GM21515 (cell line): ENCODE data around the gene POC1B.

Experiments
- ATAC-seq: cut with Tn5 transposase; IDR thresholded peaks from one replicate; pipeline ENCODE4 v1.9.1; 2021; ENCODE audit not compliant: unreplicated experiment

The POC1B gene

GRCh38 chr12:89424389-89424788 is 101.5 kb downstream of the POC1B start:
- ATAC-seq: no peak

- ATAC-seq: no peak
Measured at GRCh38 chr12:89421092-89421835, 104.6 kb downstream of the POC1B start.

DNA sequence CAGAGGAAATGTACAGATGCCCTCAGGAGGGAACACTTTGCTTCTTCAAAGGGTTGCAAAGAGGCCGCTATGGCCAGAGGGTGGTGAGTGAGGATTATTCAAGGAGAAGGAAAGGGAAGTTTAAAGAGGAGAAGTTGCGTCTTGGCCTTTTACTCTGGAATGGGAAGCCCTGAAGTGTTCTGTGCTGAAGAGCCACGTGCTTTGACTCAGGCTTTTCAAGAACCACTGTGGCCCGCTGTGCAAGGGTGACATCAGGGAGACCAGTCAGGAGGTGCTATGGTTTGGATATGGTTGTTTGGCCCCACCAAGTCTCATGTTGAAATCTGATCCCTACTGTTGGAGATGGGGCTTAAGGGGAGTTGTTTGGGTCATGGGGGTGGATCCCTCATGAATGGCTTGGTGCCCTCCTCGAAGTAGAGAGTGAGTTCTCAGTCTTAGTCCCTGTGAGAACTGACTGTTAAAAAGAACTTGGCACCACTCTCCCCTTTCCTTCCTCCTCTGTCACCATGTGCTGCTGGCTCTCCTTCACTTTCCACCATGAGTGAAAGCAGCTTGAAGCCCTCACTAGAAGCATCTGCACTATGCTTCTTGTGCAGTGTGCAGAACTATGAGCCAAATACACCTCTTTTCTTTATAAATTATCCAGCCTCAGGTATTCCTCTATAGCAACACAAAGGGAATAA is 107.5 kb downstream of the POC1B start:
- no peak for ATAC-seq

GRCh38 chr12:89417246-89417977 is 108.4 kb downstream of the POC1B start:
- no peak for ATAC-seq

DNA sequence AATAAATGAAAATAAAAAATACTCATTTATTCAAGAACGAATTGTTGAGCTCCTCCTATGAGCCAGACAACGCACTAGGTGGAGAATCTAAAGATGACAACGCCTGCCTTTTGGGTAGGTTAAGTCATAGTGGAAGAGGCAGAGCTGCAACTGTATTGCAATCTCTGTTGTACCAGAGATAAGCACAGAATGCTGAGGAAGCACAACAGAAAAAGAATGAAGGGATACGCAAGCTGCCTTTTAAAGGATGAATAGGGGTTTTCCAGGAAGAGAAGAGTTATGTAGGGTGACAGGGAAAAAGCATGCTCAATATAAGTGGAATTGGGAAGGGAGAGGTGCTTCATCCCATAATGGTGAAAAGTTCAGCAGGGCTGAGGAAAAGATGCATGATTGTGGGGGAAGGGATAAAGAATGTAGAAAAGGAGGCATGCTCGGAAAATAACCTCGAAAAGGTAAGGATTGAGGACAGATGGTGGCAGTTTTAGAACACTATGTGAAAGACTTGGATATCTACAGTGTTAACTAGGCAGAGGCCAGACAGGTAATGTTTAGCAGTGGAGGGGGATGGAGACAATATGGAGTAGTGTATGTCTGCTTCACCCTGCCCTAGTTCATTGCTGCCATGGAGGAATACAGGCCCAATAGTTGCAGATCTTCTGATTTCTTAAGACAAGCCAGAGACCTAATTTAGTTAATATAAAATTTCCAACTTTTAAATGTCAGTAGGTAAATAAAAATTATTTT is 109.6 kb downstream of the POC1B start:
- no peak for ATAC-seq

DNA sequence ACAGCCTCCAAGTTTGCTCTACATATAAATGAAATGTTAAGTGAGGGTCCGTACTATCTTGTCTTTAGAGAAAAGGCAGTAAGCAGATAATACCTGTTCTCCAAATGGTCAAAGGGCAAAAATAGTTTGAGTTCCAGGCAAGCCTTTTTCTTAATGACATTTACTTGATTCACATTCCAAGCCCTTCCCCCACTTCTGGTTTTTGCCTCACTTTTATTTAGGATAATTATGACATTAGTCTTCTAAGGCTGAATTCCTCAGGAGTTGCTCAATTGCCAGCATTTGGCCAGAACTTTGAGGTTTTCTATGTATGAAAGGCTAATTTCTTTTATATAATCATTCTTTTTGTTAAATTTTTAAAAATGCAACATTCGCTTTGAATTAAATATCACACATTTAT is 111.0 kb downstream of the POC1B start:
- no peak for ATAC-seq

DNA sequence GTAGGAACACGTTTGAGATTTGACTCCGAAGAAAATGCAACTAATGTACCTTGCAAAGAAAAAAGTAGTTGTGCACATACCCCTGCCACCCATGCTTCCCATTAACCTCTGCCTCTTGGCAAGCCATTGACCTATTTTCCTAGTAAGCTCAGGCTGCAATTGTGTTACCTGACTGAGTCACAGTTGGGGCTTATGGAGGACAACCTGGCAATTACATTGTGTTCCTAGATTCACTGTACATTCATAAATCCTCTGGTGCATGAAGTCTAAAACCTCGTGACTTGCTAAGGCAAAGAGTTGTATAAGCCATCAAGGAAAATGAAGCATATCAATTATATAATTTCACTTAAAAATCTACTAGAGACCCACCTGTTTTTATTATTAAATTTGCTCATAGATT is 111.5 kb downstream of the POC1B start:
- ATAC-seq: no peak

DNA sequence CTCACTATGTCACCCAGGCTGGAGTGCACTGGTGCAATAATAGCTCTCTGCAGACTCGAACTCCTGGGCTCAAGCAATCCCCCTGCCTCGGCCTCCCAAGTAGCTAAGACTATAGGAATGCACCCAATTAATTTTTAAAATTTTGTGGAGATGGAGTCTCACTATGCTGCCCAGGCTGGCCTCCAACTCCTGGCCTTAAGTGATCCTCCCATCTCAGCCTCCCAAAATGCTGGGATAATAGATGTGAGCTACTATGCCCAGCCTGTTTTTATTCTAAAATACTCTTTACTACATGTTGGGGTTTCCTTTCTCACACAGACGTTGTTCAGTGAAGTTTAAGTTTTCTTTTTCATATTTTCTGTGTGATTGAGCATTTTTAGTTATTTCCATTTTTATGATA is 112.6 kb downstream of the POC1B start:
- no peak for ATAC-seq

- ATAC-seq: no peak
Measured at GRCh38 chr12:89412665-89413064, 113.2 kb downstream of the POC1B start.

DNA sequence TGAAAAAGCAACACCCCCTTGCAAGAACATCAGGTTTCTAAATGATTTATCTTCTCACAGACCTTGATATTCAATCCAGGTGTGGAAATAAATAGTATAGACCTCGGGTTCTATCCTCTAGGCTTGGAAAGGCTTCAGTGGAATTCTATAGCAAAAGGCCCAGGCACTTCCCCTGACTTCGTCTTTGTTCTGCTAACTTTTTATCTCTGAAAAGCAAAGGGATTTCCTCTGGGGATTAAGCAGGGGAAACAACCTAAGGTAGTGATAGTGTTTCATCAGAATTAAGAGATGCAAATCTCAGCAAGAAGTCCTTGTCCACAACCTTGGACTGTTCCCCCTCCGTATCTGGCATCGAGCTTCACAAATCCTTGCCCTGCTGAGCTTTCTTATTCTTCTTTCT is 114.0 kb downstream of the POC1B start:
- ATAC-seq: no peak

DNA sequence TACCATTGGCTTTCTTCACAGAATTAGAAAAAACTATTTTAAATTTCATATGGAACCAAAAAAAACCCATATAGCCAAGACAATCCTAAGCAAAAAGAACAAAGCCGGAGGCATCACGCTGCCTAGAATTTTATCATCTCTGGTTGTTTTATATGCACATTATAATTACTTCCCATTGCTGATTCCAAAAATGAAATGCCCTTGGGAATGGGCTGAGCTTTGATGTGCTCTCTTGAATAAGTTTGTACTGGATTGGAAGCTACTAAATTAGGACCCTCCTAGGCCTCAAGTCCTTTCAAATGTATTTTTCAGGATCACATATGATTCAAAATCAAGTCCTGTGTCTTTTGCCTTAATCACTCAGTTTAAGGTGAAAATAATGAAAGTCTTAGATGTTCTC is 114.6 kb downstream of the POC1B start:
- no peak for ATAC-seq

GRCh38 chr12:89405626-89406345 is 120.1 kb downstream of the POC1B start:
- no peak for ATAC-seq

GRCh38 chr12:89401433-89402058 is 124.3 kb downstream of the POC1B start:
- no peak for ATAC-seq

DNA sequence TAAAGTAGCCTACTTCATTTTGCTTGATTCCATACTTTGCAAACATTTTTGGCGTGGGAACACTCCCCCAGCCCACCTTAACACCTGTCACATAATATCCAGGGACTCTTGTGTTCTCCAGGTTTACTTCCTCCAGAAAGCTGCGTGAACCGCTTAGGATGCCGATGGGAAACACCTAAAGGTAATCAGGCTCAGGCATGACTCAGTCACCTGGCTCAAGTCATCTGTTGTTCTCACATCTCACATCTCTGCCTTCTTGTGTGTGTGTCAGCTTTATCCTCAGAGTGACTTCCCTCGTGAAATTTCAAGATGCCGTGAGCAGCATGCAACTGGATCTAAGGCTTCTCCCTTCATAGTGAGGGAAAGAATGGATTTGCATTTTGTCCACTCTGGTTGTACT is 125.4 kb downstream of the POC1B start:
- ATAC-seq: no peak

DNA sequence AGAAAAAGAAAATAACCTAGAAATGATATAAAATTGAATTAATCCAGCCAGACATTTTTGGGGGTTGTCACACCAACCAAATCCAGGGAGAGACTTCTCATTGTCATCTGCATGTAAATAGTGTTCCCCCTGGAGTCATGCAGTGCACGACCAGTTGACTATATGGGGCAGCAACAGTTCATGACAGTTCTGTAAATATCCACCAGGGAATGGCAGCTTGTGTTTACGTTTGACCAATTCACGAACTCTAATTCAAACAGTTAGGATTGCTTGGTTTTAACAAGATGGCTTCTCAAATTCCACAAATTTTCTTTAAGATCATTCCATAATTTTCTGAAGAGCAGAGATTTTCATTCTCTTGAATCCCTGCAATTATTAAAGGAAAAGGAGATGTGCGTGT is 130.1 kb downstream of the POC1B start:
- ATAC-seq: no peak

- no peak for ATAC-seq
Measured at GRCh38 chr12:89393551-89394121, 132.2 kb downstream of the POC1B start.

DNA sequence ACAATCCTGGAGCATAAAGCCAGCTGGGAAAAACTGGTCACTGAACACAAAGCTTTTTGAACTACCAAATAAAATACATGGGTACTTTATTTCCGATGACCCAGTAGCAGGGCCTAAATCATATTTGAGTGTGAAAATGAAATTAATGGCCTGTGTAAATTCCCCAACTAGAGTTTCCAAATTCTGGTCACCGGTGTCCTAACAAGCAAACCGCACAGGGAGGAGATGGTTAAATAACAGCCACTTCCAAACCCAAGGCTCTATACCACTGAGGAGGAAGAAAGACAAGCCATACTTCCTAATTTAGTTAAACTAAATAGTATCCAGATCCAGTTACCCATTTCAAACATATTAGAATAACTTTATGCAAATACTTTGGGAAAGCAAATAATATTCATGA is 133.5 kb downstream of the POC1B start:
- no peak for ATAC-seq

GRCh38 chr12:89391726-89392336 is 134.0 kb downstream of the POC1B start:
- no peak for ATAC-seq
